ENCODE measurements around the gene COPG2. TPM values are rescaled to one million over a fixed set of nuclear protein-coding genes. Genes with fewer than 3 reads are reported as not detected.
A peak's percentile ranks its signal among the peaks of the same experiment; 100 is the strongest.
"Not testable (repeated sequence)": the region's sequence is repeated elsewhere in the genome, so short reads cannot be mapped to it uniquely, and the experiment has no call there.

COPG2 gene
- total RNA-seq, 1 donor from 2014 or later, result 27.8 TPM

DNA sequence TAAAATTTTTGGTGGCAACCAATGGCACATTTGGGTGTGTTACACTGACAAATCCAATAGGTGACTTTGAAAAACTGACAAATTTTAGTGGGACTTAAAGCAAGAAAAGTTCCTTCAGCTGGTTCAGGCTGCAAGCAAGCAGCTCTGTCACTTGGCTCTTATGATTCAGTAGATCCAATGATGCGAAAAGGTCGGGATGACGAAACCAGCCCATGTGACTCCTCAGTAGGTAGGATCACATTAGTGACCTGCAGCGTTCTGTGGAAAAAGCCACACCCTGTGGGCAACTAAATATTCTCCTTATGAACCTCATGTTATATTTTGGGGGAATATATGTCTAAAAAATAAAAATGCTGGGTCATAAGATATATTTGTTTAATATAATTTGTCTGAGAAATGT, 31.1 kb upstream of the COPG2 start:
- DNase-seq (ENCODE audit: low read depth), result no peak
- no peak overlapping the region for H3K4me3 ChIP-seq (ENCODE audit: low read depth, low read length)
- no peak for TF ChIP-seq CTCF (conservative IDR thresholded peaks at IDR 0.05; ENCODE audit: low read depth, low read length)

DNA sequence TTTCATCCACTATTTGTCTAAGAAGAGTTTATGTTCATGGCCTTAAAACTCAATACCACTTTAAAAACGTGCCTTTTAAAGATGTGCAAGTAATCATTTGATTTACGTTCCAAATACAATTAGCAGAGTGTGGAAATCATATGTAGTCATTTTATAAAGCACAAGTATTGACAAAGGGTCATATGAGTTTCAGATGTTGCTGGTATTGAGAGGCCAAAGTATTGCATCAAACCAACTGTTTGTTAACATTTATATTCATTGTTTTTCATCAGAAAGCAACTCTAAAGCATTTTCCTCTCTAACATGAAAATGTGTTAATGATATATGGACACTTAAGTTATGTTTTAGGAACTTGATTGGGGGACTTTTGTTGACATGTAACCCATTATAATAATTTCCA, 29.3 kb upstream of the COPG2 start:
- no peak overlapping the region for H3K4me3 ChIP-seq (ENCODE audit: low read depth, low read length)
- TF ChIP-seq CTCF (conservative IDR thresholded peaks at IDR 0.05; ENCODE audit: low read depth, low read length), result no peak
- DNase-seq (ENCODE audit: low read depth), result no peak

GRCh38 chr7:130695840-130696239, 27.3 kb upstream of the COPG2 start:
- TF ChIP-seq CTCF (conservative IDR thresholded peaks at IDR 0.05; ENCODE audit: low read depth, low read length), result peak; percentile 76
- no peak for DNase-seq (ENCODE audit: low read depth)
- no peak overlapping the region for H3K4me3 ChIP-seq (ENCODE audit: low read depth, low read length)

GRCh38 chr7:130692396-130692795, 23.8 kb upstream of the COPG2 start:
- not testable (repeated sequence) for H3K4me3 ChIP-seq (ENCODE audit: low read depth, low read length); DNase-seq (ENCODE audit: low read depth)

GRCh38 chr7:130689683-130690082, 21.1 kb upstream of the COPG2 start:
- no peak for TF ChIP-seq CTCF (conservative IDR thresholded peaks at IDR 0.05; ENCODE audit: low read depth, low read length)
- no peak overlapping the region for H3K4me3 ChIP-seq (ENCODE audit: low read depth, low read length)
- no peak for DNase-seq (ENCODE audit: low read depth)

GRCh38 chr7:130683026-130683425, 14.5 kb upstream of the COPG2 start:
- DNase-seq (ENCODE audit: low read depth), result no peak
- no peak for TF ChIP-seq CTCF (conservative IDR thresholded peaks at IDR 0.05; ENCODE audit: low read depth, low read length)

GRCh38 chr7:130674456-130674855, 5.9 kb upstream of the COPG2 start:
- no peak overlapping the region for H3K4me3 ChIP-seq (ENCODE audit: low read depth, low read length)
- no peak for DNase-seq (ENCODE audit: low read depth)
- TF ChIP-seq CTCF (conservative IDR thresholded peaks at IDR 0.05; ENCODE audit: low read depth, low read length), result no peak

More at GRCh38 chr7:130683026-130683425, 14.5 kb upstream of the COPG2 start:
- no peak overlapping the region for H3K4me3 ChIP-seq (ENCODE audit: low read depth, low read length)

DNA sequence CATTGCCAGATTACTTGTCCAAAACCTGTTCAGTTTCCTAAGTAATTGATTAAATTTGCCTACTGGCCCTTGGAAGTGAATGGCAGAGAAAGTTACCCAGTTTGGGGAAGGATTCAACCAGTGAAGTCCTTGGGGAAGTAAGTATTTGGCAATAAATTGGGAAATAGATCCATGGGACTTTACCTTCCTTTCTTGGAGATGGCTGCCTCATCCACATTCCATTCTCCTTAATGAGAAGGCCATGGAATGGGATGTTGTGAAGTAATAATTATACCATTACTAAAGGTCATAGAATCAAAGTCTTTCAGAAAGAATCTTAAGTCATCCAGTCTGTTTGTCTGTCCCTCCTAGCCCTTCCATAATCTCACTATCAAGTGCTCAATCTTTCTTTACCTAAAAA, 4.5 kb upstream of the COPG2 start:
- no peak for DNase-seq (ENCODE audit: low read depth)
- H3K4me3 ChIP-seq (ENCODE audit: low read depth, low read length), result no peak overlapping the region
- no peak for TF ChIP-seq CTCF (conservative IDR thresholded peaks at IDR 0.05; ENCODE audit: low read depth, low read length)

Measured in epithelial cell of proximal tubule (primary cell).